ENCODE measurements around the gene TTPAL.

DNA sequence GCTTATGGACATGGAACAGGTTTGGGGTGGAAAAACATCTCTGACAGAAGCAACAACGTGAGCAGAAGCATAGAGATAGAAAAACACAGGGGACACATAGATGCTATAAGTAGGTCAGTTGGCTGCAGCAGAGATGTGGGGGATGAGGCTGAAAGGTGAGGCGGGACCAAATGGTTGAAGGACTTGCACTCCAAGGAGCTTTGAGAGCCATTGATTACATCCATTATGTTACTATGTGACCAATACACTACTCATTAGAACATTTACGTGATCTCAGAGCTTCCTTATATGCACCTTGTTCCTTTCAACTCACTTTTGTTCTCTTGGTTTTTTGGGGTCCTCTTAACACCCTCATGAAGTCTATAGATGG is 47.9 kb upstream of the TTPAL start:
- TF ChIP-seq CTCF (IDR thresholded peaks at IDR 0.05), result no peak
- TF ChIP-seq POLR2A (IDR thresholded peaks at IDR 0.05), result no peak
